CD4-positive, alpha-beta T cell (primary cell): ENCODE results near the gene PIEZO1. TPM values are rescaled to one million over a fixed set of nuclear protein-coding genes. Genes with fewer than 3 reads are reported as not detected.

Source experiments
- ATAC-seq: fragments of 200-7000 bp; cut with Tn5 transposase; one replicate; pipeline ENCODE4 v1.10.0; 2022; ENCODE audit warnings: mild to moderate bottlenecking; ENCODE audit not compliant: poor library complexity
- CTCF ChIA-PET: fragments of 350-600 bp; sonication (Branson Sonifier 250); formaldehyde crosslinking; loops from one replicate; lab custom pipeline; 2021; ENCODE audit warnings: antibody characterized with exemption, inconsistent platforms; lab: Charles Lee
- POLR2A ChIA-PET: fragments of 350-600 bp; sonication (Branson Sonifier 250); formaldehyde crosslinking; loops from one replicate; lab custom pipeline; 2021; ENCODE audit warnings: antibody characterized with exemption, inconsistent platforms; lab: Charles Lee
- DNase-seq, 14 experiments: peaks; one replicate each; pipeline ENCODE4 v3.0.0-alpha.2; 2013 to 2020; ENCODE audit warnings: mixed read lengths in 2 of 14
- H3K27ac ChIP-seq, 2 donors: one replicate each; pipeline versions ENCODE4 v1.5.1 to v1.7.0; 2013; ENCODE audit warnings: low read length in 2 of 2, low read depth in 1 of 2, mild to moderate bottlenecking in 1 of 2
- H3K27me3 ChIP-seq, 2 experiments: 1 replicate in 1 of 2; 2 replicates in 1 of 2; pipeline versions ENCODE4 v1.6.1 to v1.7.0; 2013; ENCODE audit warnings: low read length in 2 of 2, control low read depth in 1 of 2, mild to moderate bottlenecking in 1 of 2, moderate library complexity in 1 of 2; ENCODE audit not compliant: insufficient read depth in 2 of 2, control insufficient read depth in 1 of 2
- H3K36me3 ChIP-seq: one replicate; pipeline ENCODE4 v1.6.1; 2013; ENCODE audit warnings: low read length, control low read depth; ENCODE audit not compliant: insufficient read depth
- H3K4me1 ChIP-seq: one replicate; pipeline ENCODE4 v1.6.1; 2013; ENCODE audit warnings: low read length, control low read depth; ENCODE audit not compliant: insufficient read depth
- H3K4me3 ChIP-seq: one replicate; pipeline ENCODE4 v1.5.1; 2013; ENCODE audit warnings: mild to moderate bottlenecking, low read length, moderate library complexity
- H3K9me3 ChIP-seq, 2 experiments: 1 replicate in 1 of 2; 2 replicates in 1 of 2; pipeline versions ENCODE4 v1.6.1 to v1.7.0; 2013; ENCODE audit warnings: low read length in 2 of 2, mild to moderate bottlenecking in 2 of 2, control low read depth in 1 of 2, moderate library complexity in 1 of 2; ENCODE audit not compliant: control insufficient read depth in 1 of 2, insufficient read depth in 1 of 2
- H3K27ac Mint-ChIP-seq: one replicate; pipeline ENCODE4 v1.8.0; 2020; ENCODE audit warnings: mixed read lengths
- H3K27me3 Mint-ChIP-seq: one replicate; pipeline ENCODE4 v1.8.0; 2021; ENCODE audit warnings: mixed read lengths
- H3K36me3 Mint-ChIP-seq: one replicate; pipeline ENCODE4 v1.8.0; 2021; ENCODE audit warnings: low read depth, mixed read lengths
- H3K4me1 Mint-ChIP-seq: one replicate; pipeline ENCODE4 v1.8.0; 2021; ENCODE audit warnings: low read depth, mixed read lengths
- H3K4me3 Mint-ChIP-seq: one replicate; pipeline ENCODE4 v1.8.0; 2020; ENCODE audit warnings: mild to moderate bottlenecking, mixed read lengths
- H3K9me3 Mint-ChIP-seq: one replicate; pipeline ENCODE4 v1.8.0; 2020; ENCODE audit warnings: mixed read lengths
- CTCF ChIP-seq: fragments of 200-600 bp; IDR thresholded peaks from one replicate; pipeline ENCODE4 v1.8.0; 2022; ENCODE audit warnings: antibody characterized with exemption, mild to moderate bottlenecking
- intact Hi-C, 2 experiments: fragments of 100-400 bp; cut with DNase I in 1 of 2; cut with micrococcal nuclease in 1 of 2; formaldehyde crosslinking; loops; one replicate each; pipeline versions ENCODE4 v1.15.1 to v1.9.0; 2023 to 2025; cut with DNase I, micrococcal nuclease
- total RNA-seq, 174 experiments: library from RNA in 2 of 174; stranded (reverse) in 2 of 174; gene quantifications; one replicate each; pipeline ENCODE4 v1.2.3 and lab custom pipeline; 2021 to 2026

PIEZO1 gene
- total RNA-seq, 2 experiments from 2014 or later = 142 to 146 TPM

DNA sequence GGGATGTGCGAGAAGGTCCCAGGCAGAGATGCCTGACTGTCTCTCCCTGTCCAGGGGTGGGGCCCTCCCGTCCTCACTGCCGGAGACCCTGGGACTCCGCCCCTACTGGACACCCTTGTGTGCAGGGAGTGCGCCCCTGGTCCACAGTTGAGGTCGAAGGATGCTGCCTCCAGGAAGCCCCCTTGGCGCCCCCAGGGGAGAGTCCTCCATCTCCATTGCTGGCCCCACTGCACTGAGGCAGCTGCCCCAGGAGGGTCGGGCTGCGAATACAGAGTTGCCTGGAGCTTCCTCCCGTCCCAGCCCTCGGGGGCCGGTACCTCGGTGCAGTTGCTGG, 52.1 kb downstream of the PIEZO1 start:
- H3K4me3 Mint-ChIP-seq = no peak overlapping the region
- no peaks in the 10 kb centered on the region for H3K4me1 Mint-ChIP-seq
- H3K27ac Mint-ChIP-seq = no peak overlapping the region
- ATAC-seq (no peak), DNase-seq (no peak)
- no peaks in the 10 kb centered on the region for H3K9me3 Mint-ChIP-seq
- intact Hi-C loops = no loop called here
- CTCF ChIA-PET = no interaction called here
- Histone ChIP-seq H3K4me3 (no peak overlapping the region), H3K27ac (no peak overlapping the region), H3K4me1 (peaks cover 12% of the 10 kb centered on the region), H3K27me3 (no peaks in the 10 kb centered on the region), H3K36me3 (peaks cover 69% of the 10 kb centered on the region), H3K9me3 (no peaks in the 10 kb centered on the region)
- H3K36me3 Mint-ChIP-seq = peaks cover 14% of the 10 kb centered on the region
- POLR2A ChIA-PET = no interaction called here
- TF ChIP-seq CTCF = no peak
- H3K27me3 Mint-ChIP-seq = no peaks in the 10 kb centered on the region

DNA sequence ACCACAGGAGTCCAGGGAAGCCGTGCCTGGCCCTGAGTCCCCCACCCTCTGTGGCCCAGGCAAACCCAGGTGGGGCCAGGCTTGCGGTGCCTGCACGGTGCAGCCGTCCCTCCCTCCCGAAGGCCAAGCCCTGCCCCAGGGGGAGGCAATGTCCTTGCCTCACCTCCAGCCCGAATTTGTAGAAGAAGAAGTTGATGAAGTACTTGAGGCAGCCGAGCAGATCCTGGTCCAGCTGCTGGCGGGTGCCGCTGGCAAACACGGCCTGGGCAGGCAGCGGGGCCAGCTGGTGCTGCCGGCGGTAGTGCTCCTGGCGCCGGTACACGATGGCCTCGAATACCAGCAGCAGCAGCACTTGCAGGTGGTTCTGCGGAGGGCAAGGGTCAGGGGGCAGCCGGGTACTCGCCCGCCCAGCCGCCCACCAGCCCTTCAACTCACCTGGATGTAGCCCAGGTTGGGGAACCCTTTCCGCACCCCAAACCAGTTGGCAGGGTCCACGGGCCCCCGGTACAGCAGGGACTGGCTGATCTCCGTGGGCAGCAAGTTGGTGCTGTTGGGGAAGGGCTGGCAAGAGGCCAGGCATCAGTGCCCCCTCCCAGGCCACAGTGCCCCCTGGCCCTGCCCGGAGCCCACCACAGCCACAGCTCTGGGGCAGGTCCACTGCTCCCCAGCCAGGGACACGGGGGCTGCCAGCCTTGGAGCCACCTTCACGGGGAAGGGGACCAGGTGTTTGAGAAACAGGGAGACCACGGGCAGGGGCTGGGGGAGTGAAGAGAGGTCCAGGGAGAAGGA, 52.7 kb downstream of the PIEZO1 start:
- ChIA-PET CTCF (no interaction called here), POLR2A (no interaction called here)
- Histone ChIP-seq H3K4me3 (no peak overlapping the region), H3K27me3 (no peaks in the 10 kb centered on the region), H3K27ac (no peak overlapping the region), H3K4me1 (peaks cover 7% of the 10 kb centered on the region), H3K9me3 (no peaks in the 10 kb centered on the region), H3K36me3 (peaks cover 69% of the 10 kb centered on the region)
- intact Hi-C loops = no loop called here
- H3K4me3 Mint-ChIP-seq = no peak overlapping the region
- no peak for TF ChIP-seq CTCF
- no peaks in the 10 kb centered on the region for H3K27me3 Mint-ChIP-seq
- H3K9me3 Mint-ChIP-seq = no peaks in the 10 kb centered on the region
- H3K27ac Mint-ChIP-seq = no peak overlapping the region
- DNase-seq (no peak), ATAC-seq (no peak)
- H3K4me1 Mint-ChIP-seq = no peaks in the 10 kb centered on the region
- peaks cover 14% of the 10 kb centered on the region for H3K36me3 Mint-ChIP-seq

DNA sequence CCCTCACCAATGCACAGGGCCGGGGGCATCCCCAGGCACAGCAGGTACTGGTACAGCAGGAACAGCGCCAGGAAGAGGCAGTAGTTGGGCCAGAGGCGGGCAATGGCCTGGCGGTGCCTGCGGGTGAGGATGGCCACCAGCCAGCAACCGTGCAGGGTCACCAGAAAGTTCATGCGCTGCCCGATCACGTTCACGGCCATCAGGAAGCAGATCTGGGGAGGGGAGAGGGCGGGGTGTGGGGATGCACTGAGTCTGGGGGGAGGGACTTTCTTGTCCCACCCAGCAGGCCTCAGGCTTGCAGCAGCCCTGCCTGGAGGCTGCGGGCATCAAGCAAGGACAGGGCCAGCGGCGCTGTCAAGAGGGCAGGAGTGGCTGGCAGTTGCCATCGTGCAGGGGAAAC, 53.3 kb downstream of the PIEZO1 start:
- Mint-ChIP-seq H3K27me3 (no peaks in the 10 kb centered on the region), H3K4me3 (no peak overlapping the region), H3K27ac (no peak overlapping the region), H3K36me3 (peaks cover 14% of the 10 kb centered on the region), H3K4me1 (no peaks in the 10 kb centered on the region), H3K9me3 (no peaks in the 10 kb centered on the region)
- no peaks in the 10 kb centered on the region for H3K27me3 ChIP-seq
- intact Hi-C loops = no loop called here
- ChIA-PET CTCF (no interaction called here), POLR2A (no interaction called here)
- no peaks in the 10 kb centered on the region for H3K9me3 ChIP-seq
- no peak for ATAC-seq
- no peak for DNase-seq
- H3K4me1 ChIP-seq = no peaks in the 10 kb centered on the region
- TF ChIP-seq CTCF = no peak
- no peak overlapping the region for H3K27ac ChIP-seq
- H3K36me3 ChIP-seq = peaks cover 72% of the 10 kb centered on the region
- H3K4me3 ChIP-seq = no peak overlapping the region
